NT2/D1 (cell line): ENCODE data around the gene LMX1B.
"Not testable (repeated sequence)": the region's sequence is repeated elsewhere in the genome, so short reads cannot be mapped to it uniquely, and the experiment has no call there.

ENCODE experiments used
- DNase-seq: peaks from one replicate; pipeline ENCODE4 v3.0.0-alpha.2; 2011; ENCODE audit warnings: low read depth, low spot score
- H3K27me3 ChIP-seq: 2 replicates; pipeline ENCODE4 v1.6.0; 2011; ENCODE audit warnings: mild to moderate bottlenecking; ENCODE audit not compliant: insufficient read length, insufficient read depth
- H3K36me3 ChIP-seq: 2 replicates; pipeline ENCODE4 v1.6.1; 2011; ENCODE audit warnings: mild to moderate bottlenecking, low read length, mixed read lengths; ENCODE audit not compliant: insufficient read depth, insufficient read length
- H3K4me1 ChIP-seq: 2 replicates; pipeline ENCODE4 v1.5.1; 2011; ENCODE audit not compliant: insufficient read depth, insufficient read length
- H3K4me3 ChIP-seq: 2 replicates; pipeline ENCODE4 v1.5.1; 2011; ENCODE audit warnings: low read depth; ENCODE audit not compliant: insufficient read length
- H3K9ac ChIP-seq: 2 replicates; pipeline ENCODE4 v1.6.0; 2011; ENCODE audit warnings: low read depth; ENCODE audit not compliant: insufficient read length
- H3K9me3 ChIP-seq: 2 replicates; pipeline ENCODE4 v1.5.1; 2011; ENCODE audit warnings: mild to moderate bottlenecking, low read length; ENCODE audit not compliant: insufficient read depth
- SUZ12 ChIP-seq: IDR thresholded peaks from 2 replicates; pipeline ENCODE4 v1.6.1; 2011; ENCODE audit not compliant: insufficient read length, insufficient read depth; ENCODE audit errors: extremely low read depth
- YY1 ChIP-seq: IDR thresholded peaks from 2 replicates; pipeline ENCODE4 v1.6.1; 2011; ENCODE audit not compliant: insufficient read length, insufficient read depth
- ZNF274 ChIP-seq: IDR thresholded peaks from 2 replicates; pipeline ENCODE4 v1.6.1; 2011; ENCODE audit warnings: mild to moderate bottlenecking, low read depth, low read length

LMX1B gene

GRCh38 chr9:126613651-126614050 lies at the start of gene LMX1B:
TSS of gene LMX1B (plus strand) at chr9:126613928. CDS start at chr9:126614450, 522 bp downstream.
- peak within 1 kb of the TSS; percentile 15 for H3K4me3 ChIP-seq
- no peaks in the 10 kb centered on the region for H3K9me3 ChIP-seq
- no peaks in the 10 kb centered on the region for H3K36me3 ChIP-seq
- H3K4me1 ChIP-seq, result peaks cover 21% of the 10 kb centered on the region
- DNase-seq, result no peak
- peak within 1 kb of the TSS; percentile 56 for H3K9ac ChIP-seq
- TF ChIP-seq SUZ12 (no peak), ZNF274 (no peak), YY1 (no peak)
- H3K27me3 ChIP-seq, result peaks cover 94% of the 10 kb centered on the region

- TF ChIP-seq ZNF274 (no peak), YY1 (no peak), SUZ12 (no peak)
- H3K4me1 ChIP-seq, result peaks cover 4% of the 10 kb centered on the region
- peaks cover 14% of the 10 kb centered on the region for H3K27me3 ChIP-seq
- no peak overlapping the region for H3K4me3 ChIP-seq
- no peaks in the 10 kb centered on the region for H3K36me3 ChIP-seq
- H3K9me3 ChIP-seq, result no peaks in the 10 kb centered on the region
- no peak for DNase-seq
- H3K9ac ChIP-seq, result no peak overlapping the region
Measured at GRCh38 chr9:126564128-126564527, 49.6 kb upstream of the LMX1B start.

- peaks cover 14% of the 10 kb centered on the region for H3K27me3 ChIP-seq
- TF ChIP-seq YY1, result no peak
- TF ChIP-seq SUZ12, result no peak
- no peak for TF ChIP-seq ZNF274
- DNase-seq, result no peak
- no peak overlapping the region for H3K4me3 ChIP-seq
- peaks cover 4% of the 10 kb centered on the region for H3K4me1 ChIP-seq
- H3K36me3 ChIP-seq, result no peaks in the 10 kb centered on the region
- H3K9me3 ChIP-seq, result no peaks in the 10 kb centered on the region
- no peak overlapping the region for H3K9ac ChIP-seq
Measured at GRCh38 chr9:126564716-126565115, 49.0 kb upstream of the LMX1B start.

- Histone ChIP-seq H3K36me3 (no peaks in the 10 kb centered on the region), H3K4me1 (peaks cover 4% of the 10 kb centered on the region), H3K9me3 (no peaks in the 10 kb centered on the region), H3K27me3 (peaks cover 14% of the 10 kb centered on the region), H3K4me3 (no peak overlapping the region), H3K9ac (no peak overlapping the region)
- TF ChIP-seq SUZ12 (no peak), YY1 (no peak), ZNF274 (no peak)
- no peak for DNase-seq
Measured at GRCh38 chr9:126565336-126566128, 48.2 kb upstream of the LMX1B start.

GRCh38 chr9:126569036-126569435 lies 44.7 kb upstream of the LMX1B start:
- H3K9me3 ChIP-seq, result peaks cover 4% of the 10 kb centered on the region; the same call in 1 of the 2 replicates
- TF ChIP-seq YY1 (no peak), ZNF274 (no peak), SUZ12 (no peak)
- H3K27me3 ChIP-seq, result peaks cover 13% of the 10 kb centered on the region
- no peaks in the 10 kb centered on the region for H3K36me3 ChIP-seq
- DNase-seq, result no peak
- H3K4me1 ChIP-seq, result peaks cover 4% of the 10 kb centered on the region
- no peak overlapping the region for H3K4me3 ChIP-seq
- H3K9ac ChIP-seq, result no peak overlapping the region

- H3K4me1 ChIP-seq, result peaks cover 8% of the 10 kb centered on the region
- H3K4me3 ChIP-seq, result no peak overlapping the region
- TF ChIP-seq ZNF274, result no peak
- no peak for TF ChIP-seq SUZ12
- no peak for TF ChIP-seq YY1
- DNase-seq, result no peak
- H3K9ac ChIP-seq, result no peak overlapping the region
- no peaks in the 10 kb centered on the region for H3K36me3 ChIP-seq
- no peaks in the 10 kb centered on the region for H3K9me3 ChIP-seq
- no peaks in the 10 kb centered on the region for H3K27me3 ChIP-seq
Measured at GRCh38 chr9:126578029-126578428, 35.7 kb upstream of the LMX1B start.

- not testable (repeated sequence) for H3K36me3 ChIP-seq, H3K27me3 ChIP-seq, DNase-seq, H3K4me3 ChIP-seq, H3K9me3 ChIP-seq, H3K9ac ChIP-seq
- H3K4me1 ChIP-seq, result peaks cover 14% of the 10 kb centered on the region
Measured at GRCh38 chr9:126580319-126580718, 33.4 kb upstream of the LMX1B start.
